T-helper 2 cell treated with Interferon-gamma antibody and Interleukin-4, amounts not matched to agents 5 μg/mL and 100 μg/mL, for 36 hours (primary cell): ENCODE data around the gene IBA57.
"Not testable (repeated sequence)": the region's sequence is repeated elsewhere in the genome, so short reads cannot be mapped to it uniquely, and the experiment has no call there.

ENCODE experiments used
- DNase-seq: peaks from one replicate; pipeline ENCODE4 v3.0.0; 2021; ENCODE audit warnings: low spot score
- H3K27ac Mint-ChIP-seq: one replicate; pipeline ENCODE4 v1.8.0; 2021; ENCODE audit warnings: mild to moderate bottlenecking, mixed read lengths
- H3K27me3 Mint-ChIP-seq: one replicate; pipeline ENCODE4 v1.8.0; 2021; ENCODE audit warnings: low read depth, mixed read lengths
- H3K36me3 Mint-ChIP-seq: one replicate; pipeline ENCODE4 v1.8.0; 2021; ENCODE audit warnings: low read depth, mixed read lengths
- H3K4me1 Mint-ChIP-seq: one replicate; pipeline ENCODE4 v1.8.0; 2021; ENCODE audit warnings: low read depth, mixed read lengths
- H3K4me3 Mint-ChIP-seq: one replicate; pipeline ENCODE4 v1.8.0; 2022; ENCODE audit warnings: mild to moderate bottlenecking, moderate library complexity, mixed read lengths
- H3K9me3 Mint-ChIP-seq: one replicate; pipeline ENCODE4 v1.8.0; 2021; ENCODE audit warnings: mixed read lengths

Gene IBA57

GRCh38 chr1:228219245-228219961, 53.8 kb downstream of the IBA57 start:
- DNase-seq = no peak
- no peaks in the 10 kb centered on the region for H3K4me1 Mint-ChIP-seq
- H3K27ac Mint-ChIP-seq = no peak overlapping the region
- no peaks in the 10 kb centered on the region for H3K27me3 Mint-ChIP-seq
- H3K36me3 Mint-ChIP-seq = peaks cover 21% of the 10 kb centered on the region
- H3K9me3 Mint-ChIP-seq = no peaks in the 10 kb centered on the region
- H3K4me3 Mint-ChIP-seq = no peak overlapping the region

DNA sequence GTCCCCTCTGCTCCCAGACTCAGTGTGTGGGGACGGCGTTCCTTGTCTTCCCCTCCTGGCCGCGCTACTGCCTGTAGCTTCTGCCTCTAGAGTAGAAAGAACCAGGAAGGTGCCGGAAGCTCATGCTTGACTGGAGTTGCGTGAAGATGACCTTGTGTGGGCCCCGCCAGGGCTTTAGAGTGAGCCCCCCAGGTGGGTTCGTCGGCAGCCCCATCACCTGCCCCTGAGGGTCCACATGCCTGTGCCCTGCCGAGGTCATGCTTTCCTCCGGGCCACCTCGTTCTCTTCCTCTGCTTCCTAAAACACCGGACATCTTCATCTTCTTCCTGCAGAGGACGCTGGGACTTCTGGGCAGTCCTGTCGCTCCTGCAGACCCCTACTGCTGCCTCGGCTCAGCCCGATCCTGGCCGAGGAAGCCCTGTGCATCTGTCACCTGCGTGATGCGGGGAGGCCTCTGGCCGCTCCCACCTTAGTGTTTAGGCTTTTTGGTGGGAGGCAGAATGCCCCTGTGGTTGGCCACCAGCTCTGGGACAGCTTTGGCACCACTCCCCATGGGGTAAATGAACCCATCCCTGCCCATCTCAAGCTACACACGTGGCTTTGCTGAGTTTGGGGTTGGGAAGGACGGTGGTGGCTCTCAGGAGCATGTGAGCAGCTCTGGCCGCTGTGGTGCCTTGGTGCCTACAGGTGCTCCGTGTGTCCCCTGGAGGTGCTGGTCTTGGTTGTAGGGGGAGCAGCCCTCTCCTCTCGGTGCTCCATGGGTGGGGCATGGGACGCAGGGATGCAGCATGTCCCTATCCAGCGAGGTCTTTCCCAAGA, 54.6 kb downstream of the IBA57 start:
- peaks cover 5% of the 10 kb centered on the region for H3K9me3 Mint-ChIP-seq
- H3K36me3 Mint-ChIP-seq = peaks cover 29% of the 10 kb centered on the region
- no peak overlapping the region for H3K4me3 Mint-ChIP-seq
- DNase-seq = no peak
- no peak overlapping the region for H3K27ac Mint-ChIP-seq
- H3K27me3 Mint-ChIP-seq = no peaks in the 10 kb centered on the region
- H3K4me1 Mint-ChIP-seq = no peaks in the 10 kb centered on the region

DNA sequence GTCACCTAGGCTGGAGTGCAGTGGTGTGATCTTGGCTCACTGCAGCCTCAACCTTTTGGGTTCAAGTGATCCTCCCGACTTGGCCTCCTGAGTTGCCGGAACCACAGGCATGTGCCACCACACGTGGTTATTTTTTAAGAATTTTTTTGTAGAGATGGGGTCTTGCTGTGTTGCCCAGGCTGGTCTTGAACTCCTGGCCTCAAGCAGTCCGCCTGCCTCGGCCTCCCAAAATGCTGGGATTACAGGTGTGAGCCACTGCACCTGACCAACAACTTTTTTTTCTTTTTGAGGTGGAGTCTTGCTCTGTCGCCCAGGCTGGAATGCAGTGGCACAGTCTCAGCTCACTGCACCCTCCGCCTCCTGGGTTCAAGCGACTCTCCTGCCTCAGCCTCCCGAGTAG, 55.5 kb downstream of the IBA57 start:
- H3K27me3 Mint-ChIP-seq, H3K9me3 Mint-ChIP-seq, DNase-seq, H3K27ac Mint-ChIP-seq, H3K4me3 Mint-ChIP-seq, H3K4me1 Mint-ChIP-seq: not testable (repeated sequence)
- H3K36me3 Mint-ChIP-seq = peaks cover 35% of the 10 kb centered on the region

DNA sequence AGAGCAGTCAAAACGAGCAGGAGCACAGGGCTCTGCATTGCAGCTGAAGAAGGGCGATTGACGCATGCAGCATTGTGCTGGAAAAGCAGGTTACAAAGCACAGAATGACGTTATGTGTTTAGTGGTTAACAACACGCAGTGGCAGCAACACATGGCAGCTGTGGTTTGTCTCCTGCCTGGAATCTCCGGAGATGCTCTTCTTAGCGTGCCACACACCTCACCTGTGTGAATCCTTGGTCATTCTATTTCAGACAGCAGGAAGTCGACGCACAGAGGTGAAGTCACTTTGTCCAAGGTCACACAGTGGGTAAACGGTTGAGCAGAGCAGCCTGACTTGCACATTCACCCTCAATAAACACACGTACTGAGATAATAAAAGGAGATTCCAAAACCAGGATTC, 56.9 kb downstream of the IBA57 start:
- H3K4me1 Mint-ChIP-seq = no peaks in the 10 kb centered on the region
- peaks cover 5% of the 10 kb centered on the region for H3K9me3 Mint-ChIP-seq
- H3K36me3 Mint-ChIP-seq = peaks cover 39% of the 10 kb centered on the region
- H3K27me3 Mint-ChIP-seq = no peaks in the 10 kb centered on the region
- DNase-seq = no peak
- no peak overlapping the region for H3K27ac Mint-ChIP-seq
- H3K4me3 Mint-ChIP-seq = no peak overlapping the region

- no peak overlapping the region for H3K27ac Mint-ChIP-seq
- H3K4me1 Mint-ChIP-seq = no peaks in the 10 kb centered on the region
- no peaks in the 10 kb centered on the region for H3K27me3 Mint-ChIP-seq
- H3K4me3 Mint-ChIP-seq = no peak overlapping the region
- peaks cover 5% of the 10 kb centered on the region for H3K9me3 Mint-ChIP-seq
- DNase-seq = no peak
- peaks cover 42% of the 10 kb centered on the region for H3K36me3 Mint-ChIP-seq
Observed at GRCh38 chr1:228224198-228225164, 58.9 kb downstream of the IBA57 start.

DNA sequence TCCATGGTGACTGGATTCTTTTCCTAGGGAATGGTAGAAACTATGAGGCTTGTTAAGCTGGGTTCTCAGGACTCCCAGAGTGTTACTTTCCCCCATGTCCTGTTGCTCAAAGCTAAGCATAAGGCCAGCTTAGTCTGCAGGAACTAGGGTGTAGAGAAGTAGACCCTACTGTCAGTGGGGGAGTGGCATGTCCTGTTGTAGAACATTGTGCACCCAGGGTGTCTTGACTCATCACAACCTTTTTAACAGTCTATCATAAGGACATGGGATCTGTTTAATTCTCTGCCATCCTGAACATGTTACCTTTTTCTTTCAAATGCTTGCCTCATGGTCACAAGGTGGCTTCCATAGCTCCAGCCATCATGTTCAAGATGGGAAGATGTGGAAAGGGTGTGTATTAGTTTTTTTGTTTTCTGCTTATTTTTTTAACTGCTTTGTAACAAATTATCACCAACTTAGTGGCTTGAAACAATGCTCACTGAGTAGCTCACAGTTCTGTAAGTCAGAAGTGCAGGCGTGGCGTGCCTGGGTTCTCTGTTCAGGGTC, 59.6 kb downstream of the IBA57 start:
- Mint-ChIP-seq H3K4me3 (no peak overlapping the region), H3K4me1 (no peaks in the 10 kb centered on the region), H3K9me3 (peaks cover 5% of the 10 kb centered on the region), H3K27me3 (no peaks in the 10 kb centered on the region), H3K27ac (no peak overlapping the region), H3K36me3 (peaks cover 47% of the 10 kb centered on the region)
- no peak for DNase-seq

GRCh38 chr1:228225740-228226139, 60.1 kb downstream of the IBA57 start:
- Mint-ChIP-seq H3K9me3 (peaks cover 5% of the 10 kb centered on the region), H3K4me3 (no peak overlapping the region), H3K27me3 (no peaks in the 10 kb centered on the region), H3K4me1 (no peaks in the 10 kb centered on the region), H3K36me3 (peaks cover 51% of the 10 kb centered on the region), H3K27ac (no peak overlapping the region)
- no peak for DNase-seq

DNA sequence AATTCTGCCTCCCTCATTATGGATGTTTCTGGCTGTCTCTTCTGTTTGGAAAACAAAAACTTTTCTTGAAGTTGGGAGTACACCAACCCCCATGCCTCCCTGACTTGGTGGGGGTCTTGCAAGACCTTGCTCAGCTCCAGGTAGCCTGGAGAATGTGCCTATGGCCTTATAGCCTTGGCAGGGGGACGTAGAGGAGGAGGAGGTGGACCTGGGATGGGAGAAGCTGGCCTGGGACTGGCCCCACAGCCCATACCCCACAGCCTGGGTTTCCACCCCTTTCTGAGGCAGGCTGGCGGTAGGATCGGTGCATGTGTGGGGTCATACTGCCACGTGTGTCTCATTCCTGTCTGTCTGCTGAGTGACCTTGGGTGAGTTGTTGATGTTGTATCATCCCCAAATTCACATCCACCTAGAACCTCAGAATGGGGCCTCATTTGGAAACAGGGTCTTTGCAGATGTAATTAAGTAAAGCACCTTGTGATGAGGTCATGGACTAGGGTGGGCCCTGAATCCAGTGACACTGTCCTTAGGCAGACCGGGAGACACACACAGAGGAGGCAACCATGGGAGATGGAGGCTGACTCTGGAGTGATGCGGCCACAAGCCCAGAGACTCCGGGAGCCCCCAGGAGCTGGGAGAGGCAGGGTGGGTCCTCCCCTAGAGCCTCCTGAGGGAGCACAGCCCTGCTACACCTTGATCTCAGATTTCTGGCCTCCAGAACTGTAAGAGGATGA, 60.7 kb downstream of the IBA57 start:
- H3K36me3 Mint-ChIP-seq = peaks cover 52% of the 10 kb centered on the region
- DNase-seq = no peak
- no peak overlapping the region for H3K27ac Mint-ChIP-seq
- H3K4me3 Mint-ChIP-seq = no peak overlapping the region
- no peaks in the 10 kb centered on the region for H3K4me1 Mint-ChIP-seq
- peaks cover 5% of the 10 kb centered on the region for H3K9me3 Mint-ChIP-seq
- no peaks in the 10 kb centered on the region for H3K27me3 Mint-ChIP-seq

DNA sequence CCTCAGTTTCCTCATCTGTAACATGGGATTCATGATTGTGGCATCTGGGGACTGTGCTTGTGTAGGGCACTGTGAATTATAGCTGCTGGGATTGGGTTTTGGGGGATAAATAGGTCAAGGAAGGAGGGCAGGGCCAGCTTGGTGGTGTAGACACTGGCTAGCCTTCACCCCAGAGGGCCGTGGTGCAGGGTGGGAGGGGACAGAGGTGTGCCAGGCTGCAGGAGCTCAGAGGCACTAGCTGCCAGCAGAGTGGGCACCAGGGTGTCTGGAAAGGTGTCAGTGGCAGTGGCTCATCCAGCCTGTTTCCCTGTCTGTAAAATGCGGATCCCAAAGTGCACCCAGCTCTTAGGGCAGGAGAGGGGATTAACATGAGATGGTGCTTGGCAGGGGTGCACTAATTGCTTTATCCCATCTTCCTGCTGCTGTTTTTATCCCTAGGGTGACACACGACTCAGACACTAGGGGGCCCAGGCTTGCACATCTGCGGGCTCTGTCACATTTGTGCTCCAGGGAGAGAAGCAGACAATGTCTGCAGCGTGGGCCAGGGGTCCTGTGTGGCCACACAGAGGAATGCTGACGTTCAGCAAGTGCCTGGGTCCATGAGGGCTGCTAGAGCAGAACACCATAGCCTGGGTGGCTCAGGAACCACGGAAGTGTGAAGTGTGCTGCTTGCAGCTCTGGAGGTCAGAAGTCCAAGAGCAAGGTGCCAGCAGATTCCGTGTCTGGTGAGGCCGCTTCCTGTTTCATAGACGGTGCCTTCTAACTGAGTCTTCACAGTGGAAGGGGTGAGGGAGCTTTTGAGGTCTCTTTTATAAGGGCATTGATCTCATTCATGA, 61.6 kb downstream of the IBA57 start:
- H3K27me3 Mint-ChIP-seq = no peaks in the 10 kb centered on the region
- no peaks in the 10 kb centered on the region for H3K4me1 Mint-ChIP-seq
- no peak for DNase-seq
- peaks cover 5% of the 10 kb centered on the region for H3K9me3 Mint-ChIP-seq
- peaks cover 57% of the 10 kb centered on the region for H3K36me3 Mint-ChIP-seq
- no peak overlapping the region for H3K27ac Mint-ChIP-seq
- H3K4me3 Mint-ChIP-seq = no peak overlapping the region

- not testable (repeated sequence) for DNase-seq, H3K27me3 Mint-ChIP-seq, H3K4me1 Mint-ChIP-seq, H3K27ac Mint-ChIP-seq, H3K4me3 Mint-ChIP-seq
- Mint-ChIP-seq H3K9me3 (peaks cover 11% of the 10 kb centered on the region), H3K36me3 (peaks cover 61% of the 10 kb centered on the region)
Observed at GRCh38 chr1:228228147-228228546, 62.5 kb downstream of the IBA57 start.

- no peak for DNase-seq
- Mint-ChIP-seq H3K9me3 (peaks cover 16% of the 10 kb centered on the region), H3K4me1 (no peaks in the 10 kb centered on the region), H3K27me3 (no peaks in the 10 kb centered on the region), H3K36me3 (peaks cover 62% of the 10 kb centered on the region), H3K4me3 (no peak overlapping the region), H3K27ac (no peak overlapping the region)
Observed at GRCh38 chr1:228228601-228229074, 63.0 kb downstream of the IBA57 start.

- DNase-seq = no peak
- Mint-ChIP-seq H3K9me3 (peaks cover 25% of the 10 kb centered on the region), H3K36me3 (peaks cover 59% of the 10 kb centered on the region), H3K27ac (no peak overlapping the region), H3K4me3 (no peak overlapping the region), H3K4me1 (no peaks in the 10 kb centered on the region), H3K27me3 (no peaks in the 10 kb centered on the region)
Observed at GRCh38 chr1:228231189-228231588, 65.6 kb downstream of the IBA57 start.
